CD14-positive monocyte (primary cell): Measurements from ENCODE around the gene CD63. TPM values are rescaled to one million over a fixed set of nuclear protein-coding genes. Genes with fewer than 3 reads are reported as not detected.

Source experiments
- DNase-seq, 3 donors: peaks; one replicate each; pipeline ENCODE4 v3.0.0-alpha.2; 2011 to 2022
- H2AFZ ChIP-seq: 2 replicates; pipeline ENCODE4 v1.6.0; 2012; ENCODE audit warnings: mild to moderate bottlenecking, low read depth, low read length, inconsistent platforms; ENCODE audit not compliant: insufficient read depth, poor library complexity, severe bottlenecking
- H3K27ac ChIP-seq, 2 donors: 1 replicate in 1 of 2; 2 replicates in 1 of 2; pipeline ENCODE4 v1.5.1; 2012 to 2013; ENCODE audit warnings: low read length in 2 of 2, control low read depth in 1 of 2, inconsistent platforms in 1 of 2, low read depth in 1 of 2, mild to moderate bottlenecking in 1 of 2
- H3K27me3 ChIP-seq, 2 donors: one replicate each; pipeline versions ENCODE4 v1.6.0 to v1.6.1; 2011 to 2013; ENCODE audit warnings: low read length in 2 of 2; ENCODE audit not compliant: control insufficient read depth in 2 of 2, insufficient read depth in 2 of 2
- H3K36me3 ChIP-seq, 2 donors: replicated peaks in 1 of 2; 1 replicate in 1 of 2; 2 replicates in 1 of 2; pipeline versions ENCODE4 v1.5.1 to v1.6.1; 2012 to 2013; ENCODE audit warnings: low read length in 2 of 2, control low read depth in 1 of 2, inconsistent platforms in 1 of 2, mild to moderate bottlenecking in 1 of 2; ENCODE audit not compliant: insufficient read depth in 2 of 2, control insufficient read depth in 1 of 2
- H3K4me1 ChIP-seq, 2 donors: 1 replicate in 1 of 2; 2 replicates in 1 of 2; pipeline versions ENCODE4 v1.5.1 to v1.6.1; 2012 to 2013; ENCODE audit warnings: low read length in 2 of 2, control low read depth in 1 of 2, inconsistent platforms in 1 of 2, mild to moderate bottlenecking in 1 of 2, moderate library complexity in 1 of 2; ENCODE audit not compliant: insufficient read depth in 2 of 2, control insufficient read depth in 1 of 2
- H3K4me2 ChIP-seq: replicated peaks from 2 replicates; pipeline ENCODE3; 2012; ENCODE audit warnings: low read length, moderate library complexity, mild to moderate bottlenecking; ENCODE audit not compliant: poor library complexity, severe bottlenecking; ENCODE audit errors: extremely low read depth
- H3K4me3 ChIP-seq, 3 experiments: fragments of 200-600 bp in 1 of 3; sonication (generic) in 1 of 3; replicated peaks in 1 of 3; 1 replicate in 2 of 3; 2 replicates in 1 of 3; pipeline ENCODE4 v1.5.1; 2011 to 2013; ENCODE audit warnings: low read length in 3 of 3, mild to moderate bottlenecking in 3 of 3, control low read depth in 2 of 3, low read depth in 2 of 3, inconsistent platforms in 1 of 3, moderate library complexity in 1 of 3
- H3K79me2 ChIP-seq: 2 replicates; pipeline ENCODE4 v1.6.0; 2012; ENCODE audit warnings: mild to moderate bottlenecking, control low read depth, inconsistent platforms, low read length, moderate library complexity; ENCODE audit not compliant: insufficient read depth
- H3K9ac ChIP-seq: 2 replicates; pipeline ENCODE4 v1.6.0; 2017; ENCODE audit warnings: low read length, mild to moderate bottlenecking; ENCODE audit not compliant: insufficient read depth, poor library complexity, severe bottlenecking
- H3K9me3 ChIP-seq, 2 donors: replicated peaks in 1 of 2; 1 replicate in 1 of 2; 2 replicates in 1 of 2; pipeline versions ENCODE4 v1.5.1 to v1.6.1; 2012 to 2013; ENCODE audit warnings: low read length in 2 of 2, control low read depth in 1 of 2; ENCODE audit not compliant: control insufficient read depth in 1 of 2, insufficient read depth in 1 of 2
- H4K20me1 ChIP-seq: 2 replicates; pipeline ENCODE4 v1.6.0; 2012; ENCODE audit warnings: mild to moderate bottlenecking, low read length, control low read depth, moderate library complexity; ENCODE audit not compliant: insufficient read depth
- H3K27ac Mint-ChIP-seq, 7 donors: one replicate each; pipeline ENCODE4 v1.8.0; 2020; ENCODE audit warnings: mild to moderate bottlenecking in 7 of 7, mixed read lengths in 7 of 7, moderate library complexity in 6 of 7, inconsistent platforms in 2 of 7
- H3K27me3 Mint-ChIP-seq, 3 donors: one replicate each; pipeline ENCODE4 v1.8.0; 2021 to 2022; ENCODE audit warnings: low read depth in 3 of 3, mild to moderate bottlenecking in 3 of 3, mixed read lengths in 3 of 3, moderate library complexity in 3 of 3, inconsistent platforms in 1 of 3
- H3K36me3 Mint-ChIP-seq, 2 donors: one replicate each; pipeline ENCODE4 v1.8.0; 2020; ENCODE audit warnings: mixed read lengths in 2 of 2, inconsistent platforms in 1 of 2, mild to moderate bottlenecking in 1 of 2
- H3K4me1 Mint-ChIP-seq: one replicate; pipeline ENCODE4 v1.8.0; 2020; ENCODE audit warnings: mild to moderate bottlenecking, mixed read lengths
- H3K4me3 Mint-ChIP-seq, 2 donors: one replicate each; pipeline ENCODE4 v1.8.0; 2020; ENCODE audit warnings: mild to moderate bottlenecking in 2 of 2, mixed read lengths in 2 of 2, moderate library complexity in 1 of 2
- H3K9me3 Mint-ChIP-seq, 7 donors: one replicate each; pipeline ENCODE4 v1.8.0; 2020 to 2022; ENCODE audit warnings: mixed read lengths in 7 of 7, mild to moderate bottlenecking in 6 of 7, moderate library complexity in 6 of 7, inconsistent platforms in 2 of 7
- CTCF ChIP-seq: fragments of 200-600 bp; IDR thresholded peaks from one replicate; pipeline ENCODE4 v1.8.0; 2022; ENCODE audit warnings: antibody characterized with exemption, mild to moderate bottlenecking
- WGBS: methylation state at CpG from one replicate; pipeline ENCODE4 v1.1.5; 2013; ENCODE audit warnings: missing lambda C conversion rate; ENCODE audit not compliant: insufficient coverage; 5-methylcytosine and 5-hydroxymethylcytosine counted together
- intact Hi-C, 2 donors: fragments of 100-400 bp; cut with micrococcal nuclease; formaldehyde crosslinking; loops; one replicate each; pipeline versions ENCODE4 v1.15.0 to v1.15.1; 2023
- polyA plus RNA-seq, 3 donors: library from polyadenylated mRNA; depleted of rRNA in 1 of 3; unstranded in 2 of 3; stranded (reverse) in 1 of 3; fragments of 300-500 nt in 2 of 3; fragments of >200 nt in 1 of 3; fragmentation: Illumina TruSeq in 2 of 3; gene quantifications; 1 replicate in 2 of 3; 2 replicates in 1 of 3; pipeline ENCODE4 v1.2.3, GENCODE V29; 2012 to 2021

CD63 gene
- polyA plus RNA-seq, 3 donors, result 336 to 1,099 (median 988) TPM

GRCh38 chr12:55742719-55743405 is 14.1 kb upstream of the CD63 start, which contains the start of gene GDF11:
GDF11 (plus strand) TSS chr12:55743122; CDS start chr12:55743317, 195 bp downstream.
- intact Hi-C loops, result loop anchor here in 1 of 2 donors (10.0 kb wide), 1 partner anchor 282 kb away; the partner anchor contains the start of gene IKZF4
- TF ChIP-seq CTCF, result no peak
- Histone ChIP-seq H3K9ac (peak within 1 kb of the TSS; percentile 32), H3K4me3 (peak within 1 kb of the TSS; percentile 34 to 78 (median 47)), H3K4me2 (peak within 1 kb of the TSS; percentile 88), H3K27me3 (peaks cover 22 to 33% of the 10 kb centered on the region in 2 donors), H2AFZ (peak within 1 kb of the TSS; percentile 79), H3K9me3 (no peaks in the 10 kb centered on the region), H3K27ac (no peak within 1 kb of the TSS), H3K36me3 (no peaks in the 10 kb centered on the region), H3K4me1 (peaks cover 22 to 25% of the 10 kb centered on the region in 2 donors), H4K20me1 (no peaks in the 10 kb centered on the region), H3K79me2 (no peaks in the 10 kb centered on the region)
- peak within 1 kb of the TSS; percentile 81 to 94 for H3K4me3 Mint-ChIP-seq
- H3K9me3 Mint-ChIP-seq, result peaks cover 0 to 9% (median 0%) of the 10 kb centered on the region in 7 donors
- DNase-seq, result peak in 1 of 3 donors; percentile 37
- H3K27ac Mint-ChIP-seq, result peak within 1 kb of the TSS in 2 of 7 donors; percentile 60 to 71
- H3K36me3 Mint-ChIP-seq, result peaks cover 0 to 5% of the 10 kb centered on the region in 2 donors
- peaks cover 37% of the 10 kb centered on the region for H3K4me1 Mint-ChIP-seq
- WGBS, result under 1% methylated on average over 19 of the region's 53 CpGs
- peaks cover 34 to 50% (median 48%) of the 10 kb centered on the region in 3 donors for H3K27me3 Mint-ChIP-seq

- no peaks in the 10 kb centered on the region for H3K79me2 ChIP-seq
- peaks cover 26 to 33% of the 10 kb centered on the region in 2 donors for H3K4me1 ChIP-seq
- Mint-ChIP-seq H3K4me1 (peaks cover 43% of the 10 kb centered on the region), H3K36me3 (peaks cover 0 to 5% of the 10 kb centered on the region in 2 donors), H3K9me3 (peaks cover 0 to 9% (median 0%) of the 10 kb centered on the region in 7 donors), H3K27ac (peak overlapping the region in 2 of 7 donors; percentile 60 to 71), H3K4me3 (peak overlapping the region; percentile 77 to 79), H3K27me3 (peaks cover 37 to 50% (median 48%) of the 10 kb centered on the region in 3 donors)
- intact Hi-C loops, result loop anchor here in 1 of 2 donors (10.0 kb wide), 1 partner anchor 283 kb away; the partner anchor contains the start of gene IKZF4
- no peak for DNase-seq
- H3K9me3 ChIP-seq, result no peaks in the 10 kb centered on the region
- TF ChIP-seq CTCF, result no peak
- no peak overlapping the region for H3K27ac ChIP-seq
- H3K9ac ChIP-seq, result peak overlapping the region; percentile 25
- peak overlapping the region; percentile 71 for H2AFZ ChIP-seq
- peaks cover 22 to 33% of the 10 kb centered on the region in 2 donors for H3K27me3 ChIP-seq
- no peaks in the 10 kb centered on the region for H4K20me1 ChIP-seq
- H3K36me3 ChIP-seq, result no peaks in the 10 kb centered on the region
- WGBS, result 31% methylated on average over 3 of the region's 3 CpGs
- peak overlapping the region; percentile 65 for H3K4me2 ChIP-seq
- H3K4me3 ChIP-seq, result peak overlapping the region in 1 of 3 experiments; percentile 65
These were observed 13.3 kb upstream of the CD63 start for GRCh38 chr12:55741931-55742680.
